Adrenal gland (tissue), 12 donors: ENCODE measurements around the gene MMP19. TPM values are rescaled to one million over a fixed set of nuclear protein-coding genes. Genes with fewer than 3 reads are reported as not detected.

Experiments
- DNase-seq, 7 donors: peaks; one replicate each; pipeline ENCODE4 v3.0.0-alpha.2; 2019 to 2020
- H3K27ac ChIP-seq, 5 donors: fragments of 200-600 bp; sonication (generic) in 4 of 5; 1 replicate in 3 of 5; 2 replicates in 2 of 5; pipeline versions ENCODE4 v1.5.1 to v1.8.0; 2016 to 2020; ENCODE audit warnings: mild to moderate bottlenecking in 1 of 5
- H3K27me3 ChIP-seq: fragments of 200-600 bp; 2 replicates; pipeline ENCODE4 v1.8.0; 2021
- H3K36me3 ChIP-seq, 2 donors: fragments of 200-600 bp; replicated peaks in 1 of 2; 1 replicate in 1 of 2; 2 replicates in 1 of 2; pipeline versions ENCODE4 v1.5.1 to v1.8.0; 2018 to 2022
- H3K4me1 ChIP-seq, 2 donors: fragments of 200-600 bp; replicated peaks in 1 of 2; 1 replicate in 1 of 2; 2 replicates in 1 of 2; pipeline versions ENCODE4 v1.5.1 to v1.8.0; 2018 to 2021
- H3K4me3 ChIP-seq, 4 donors: fragments of 200-600 bp; sonication (generic) in 3 of 4; one replicate each; pipeline ENCODE4 v1.5.1; 2016 to 2018
- H3K9me3 ChIP-seq, 3 donors: fragments of 200-600 bp; sonication (generic) in 1 of 3; replicated peaks in 1 of 3; 1 replicate in 2 of 3; 2 replicates in 1 of 3; pipeline versions ENCODE4 v1.5.1 to v1.8.0; 2016 to 2021
- CTCF ChIP-seq, 6 experiments: fragments of 450-650 bp in 4 of 6; fragments of 200-600 bp in 2 of 6; sonication (generic) in 1 of 6; IDR thresholded peaks; 1 replicate in 5 of 6; 2 replicates in 1 of 6; pipeline versions ENCODE4 v1.5.1 to v1.8.0; 2016 to 2021; ENCODE audit warnings: antibody characterized with exemption in 6 of 6, mild to moderate bottlenecking in 2 of 6, moderate library complexity in 1 of 6
- POLR2A ChIP-seq, 2 donors: fragments of 450-650 bp; IDR thresholded peaks; one replicate each; pipeline ENCODE4 v1.6.1; 2017; ENCODE audit warnings: antibody characterized with exemption in 2 of 2, mild to moderate bottlenecking in 2 of 2, moderate library complexity in 1 of 2
- WGBS, 4 donors: extraction: QIAGEN DNeasy Blood & Tissue Kit in 2 of 4; methylation state at CpG; one replicate each; pipeline versions ENCODE4 v1.1.5 to v1.1.7; 2013 to 2017; 5-methylcytosine and 5-hydroxymethylcytosine counted together
- intact Hi-C, 2 donors: fragments of 100-400 bp; cut with DNase I; formaldehyde crosslinking; loops; one replicate each; pipeline versions ENCODE4 v1.14.1 to v1.15.0; 2022 to 2023
- polyA plus RNA-seq, 3 donors: library from polyadenylated mRNA; stranded (reverse); fragments of 200-250 nt in 2 of 3; fragments of 350-450 nt in 1 of 3; fragmentation: Illumina TruSeq in 1 of 3; extraction: RNeasy Lipid Tissue Mini Kit (QIAGEN cat#74804) in 1 of 3; gene quantifications; one replicate each; pipeline ENCODE4 v1.2.3, GENCODE V29; 2013 to 2014
- total RNA-seq, 9 donors: library from RNA; depleted of rRNA in 4 of 9; stranded (reverse); fragments of >200 nt in 4 of 9; fragments of 120-200 nt in 1 of 9; fragmentation: NEBNext Ultra II Directional in 1 of 9; extraction: Animal tissue kit (Norgen Biotek cat#: 25700) in 1 of 9; gene quantifications; one replicate each; pipeline versions ENCODE4 v1.1.0 to v1.2.4, GENCODE V29; 2013 to 2023
- donor health status: healthy with polysubstance abuse.
- donor health status: Bipolar disorder and iron deficiency.
- donor health status: DM: yes; HTN: yes; CAD: no.
- donor health status: DM: no; HTN: no; CAD: no.
- donor health status: DM: no; HTN: no; CAD: no.
- donor health status: DM: yes; HTN: yes; CAD: no.

MMP19 gene
- total and polyA plus RNA-seq, 12 donors, result 0.89 to 17.3 (median 7.7) TPM

DNA sequence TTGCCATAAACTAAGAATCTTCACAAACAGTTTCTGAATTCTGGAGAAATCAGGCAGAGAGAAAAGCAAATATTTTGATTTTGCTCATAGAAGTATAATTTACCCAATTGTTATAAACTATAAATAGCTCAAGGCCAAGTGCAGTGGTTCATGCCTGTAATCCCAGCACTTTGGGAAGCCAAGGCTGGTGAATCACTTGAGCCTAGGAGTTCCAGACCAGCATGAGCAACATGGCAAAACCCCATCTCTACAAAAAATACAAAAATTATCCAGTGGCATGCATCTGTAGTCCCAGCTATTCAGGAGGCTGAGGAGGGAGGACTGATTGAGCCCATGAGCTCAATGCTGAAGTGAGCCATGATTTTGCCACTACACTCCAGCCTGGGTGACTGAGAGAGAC, 19.6 kb upstream of the MMP19 start:
- intact Hi-C loops, result no loop called here
- H3K4me1 ChIP-seq, result no peaks in the 10 kb centered on the region
- no peak overlapping the region for H3K27ac ChIP-seq
- no peak for DNase-seq
- no peaks in the 10 kb centered on the region for H3K9me3 ChIP-seq
- no peak overlapping the region for H3K4me3 ChIP-seq
- H3K27me3 ChIP-seq, result no peaks in the 10 kb centered on the region
- TF ChIP-seq CTCF (IDR thresholded peaks at IDR 0.05) (no peak), POLR2A (IDR thresholded peaks at IDR 0.05) (no peak)
- no peaks in the 10 kb centered on the region for H3K36me3 ChIP-seq

DNA sequence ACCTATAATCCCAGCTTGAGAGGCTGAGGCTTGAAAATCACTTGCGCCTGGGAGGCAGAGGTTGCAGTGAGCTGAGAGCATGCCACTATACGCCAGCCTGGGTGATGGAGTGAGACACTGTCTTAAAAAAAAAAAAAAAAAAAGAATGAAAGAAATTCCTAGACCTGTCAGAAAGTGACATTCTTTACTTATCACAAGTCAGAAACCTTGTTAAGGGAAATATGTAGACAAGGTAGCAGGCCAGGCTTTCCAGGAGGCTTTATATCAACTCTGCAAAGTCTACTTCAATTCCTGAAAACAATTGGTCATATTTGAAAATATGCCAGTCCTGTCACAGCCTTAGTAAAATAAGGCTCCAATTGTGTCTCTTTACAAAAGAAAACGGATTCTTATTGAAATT, 19.1 kb upstream of the MMP19 start:
- Histone ChIP-seq H3K27ac (no peak overlapping the region), H3K4me3 (no peak overlapping the region), H3K36me3 (no peaks in the 10 kb centered on the region), H3K27me3 (no peaks in the 10 kb centered on the region), H3K4me1 (no peaks in the 10 kb centered on the region), H3K9me3 (no peaks in the 10 kb centered on the region)
- WGBS, 4 donors, result 83 to 90% (median 85%) methylated on average over 3 of the region's 3 CpGs
- TF ChIP-seq CTCF (IDR thresholded peaks at IDR 0.05) (no peak), POLR2A (IDR thresholded peaks at IDR 0.05) (no peak)
- DNase-seq, result no peak
- intact Hi-C loops, result no loop called here

GRCh38 chr12:55861396-55861795, 18.7 kb upstream of the MMP19 start:
- TF ChIP-seq POLR2A (IDR thresholded peaks at IDR 0.05) (no peak), CTCF (IDR thresholded peaks at IDR 0.05) (no peak)
- no peaks in the 10 kb centered on the region for H3K27me3 ChIP-seq
- WGBS, 4 donors, result 90 to 97% (median 92%) methylated on average over 8 of the region's 8 CpGs
- no peaks in the 10 kb centered on the region for H3K4me1 ChIP-seq
- no peak for DNase-seq
- H3K9me3 ChIP-seq, result no peaks in the 10 kb centered on the region
- H3K36me3 ChIP-seq, result no peaks in the 10 kb centered on the region
- intact Hi-C loops, result no loop called here
- H3K4me3 ChIP-seq, result no peak overlapping the region
- H3K27ac ChIP-seq, result no peak overlapping the region

GRCh38 chr12:55852740-55853139, 10.0 kb upstream of the MMP19 start:
- no peak overlapping the region for H3K4me3 ChIP-seq
- TF ChIP-seq POLR2A (IDR thresholded peaks at IDR 0.05), result no peak
- no peak for TF ChIP-seq CTCF (IDR thresholded peaks at IDR 0.05)
- H3K4me1 ChIP-seq, result peaks cover 0 to 11% of the 10 kb centered on the region in 2 donors
- H3K9me3 ChIP-seq, result no peaks in the 10 kb centered on the region
- no peaks in the 10 kb centered on the region for H3K36me3 ChIP-seq
- intact Hi-C loops, result no loop called here
- 30 to 55% (median 36%) methylated on average over 1 of the region's 1 CpG for WGBS, 4 donors
- no peak overlapping the region for H3K27ac ChIP-seq
- no peak for DNase-seq
- no peaks in the 10 kb centered on the region for H3K27me3 ChIP-seq
